ENCODE results near the gene GPR137. TPM values are rescaled to one million over a fixed set of nuclear protein-coding genes. Genes with fewer than 3 reads are reported as not detected.

Gene GPR137
- total and polyA plus RNA-seq, 2 experiments from 2014 or later: 35.7 to 37.6 TPM

- Histone ChIP-seq H3K9me3 (ENCODE audit: low read depth) (no peaks in the 10 kb centered on the region), H3K27ac (no peak overlapping the region), H3K4me2 (ENCODE audit: unreplicated experiment) (no peak overlapping the region), H2AFZ (no peak overlapping the region), H4K20me1 (ENCODE audit: insufficient read depth) (no peaks in the 10 kb centered on the region), H3K9me2 (ENCODE audit: insufficient read depth) (no peaks in the 10 kb centered on the region), H3K9ac (no peak overlapping the region), H3K79me2 (ENCODE audit: insufficient read depth) (no peaks in the 10 kb centered on the region), H3K4me1 (ENCODE audit: insufficient read depth) (peaks cover 10% of the 10 kb centered on the region; the same call in 1 of the 2 replicates), H3F3A (ENCODE audit: insufficient read depth) (no peaks in the 10 kb centered on the region), H3K36me3 (ENCODE audit: low read depth) (no peaks in the 10 kb centered on the region), H3K27me3 (replicated peaks; ENCODE audit: insufficient read depth) (peaks cover 20% of the 10 kb centered on the region), H3K4me3 (no peak overlapping the region)
- in situ Hi-C loops (cut with MboI): no loop called here
- TF ChIP-seq EZH2 (IDR thresholded peaks at IDR 0.05; ENCODE audit: insufficient read depth, poor library complexity, severe bottlenecking) (no peak), EZH2phosphoT487 (IDR thresholded peaks at IDR 0.05; ENCODE audit: insufficient read depth, low read depth) (no peak)
- 67% methylated on average over 31 to 34 of the region's 34 CpGs for WGBS, 2 experiments (ENCODE audit: low coverage in 1 of 2, low lambda C conversion rate in 2 of 2, missing lambda C conversion rate in 2 of 2)
- no peak for DNase-seq
Observed at GRCh38 chr11:64296830-64297698, 11.4 kb downstream of the GPR137 start.

GRCh38 chr11:64297699-64298358, 12.2 kb downstream of the GPR137 start:
- WGBS, 2 experiments (ENCODE audit: low coverage in 1 of 2, low lambda C conversion rate in 2 of 2, missing lambda C conversion rate in 2 of 2): 77 to 81% methylated on average over 18 of the region's 18 CpGs
- peaks cover 10% of the 10 kb centered on the region; the same call in 1 of the 2 replicates for H3K4me1 ChIP-seq (ENCODE audit: insufficient read depth)
- no peak overlapping the region for H3K27ac ChIP-seq
- no peaks in the 10 kb centered on the region for H3K36me3 ChIP-seq (ENCODE audit: low read depth)
- H4K20me1 ChIP-seq (ENCODE audit: insufficient read depth): no peaks in the 10 kb centered on the region
- H3F3A ChIP-seq (ENCODE audit: insufficient read depth): no peaks in the 10 kb centered on the region
- DNase-seq: no peak
- in situ Hi-C loops (cut with MboI): no loop called here
- H3K4me3 ChIP-seq: no peak overlapping the region
- TF ChIP-seq EZH2phosphoT487 (IDR thresholded peaks at IDR 0.05; ENCODE audit: insufficient read depth, low read depth): no peak
- H3K9me2 ChIP-seq (ENCODE audit: insufficient read depth): no peaks in the 10 kb centered on the region
- H2AFZ ChIP-seq: no peak overlapping the region
- H3K4me2 ChIP-seq (ENCODE audit: unreplicated experiment): no peak overlapping the region
- H3K9me3 ChIP-seq (ENCODE audit: low read depth): no peaks in the 10 kb centered on the region
- H3K9ac ChIP-seq: no peak overlapping the region
- H3K79me2 ChIP-seq (ENCODE audit: insufficient read depth): no peaks in the 10 kb centered on the region
- H3K27me3 ChIP-seq (replicated peaks; ENCODE audit: insufficient read depth): peaks cover 13% of the 10 kb centered on the region

- in situ Hi-C loops (cut with MboI): no loop called here
- peak; percentile 68 for DNase-seq
Observed at GRCh38 chr11:64298966-64299846, 13.6 kb downstream of the GPR137 start.

More at GRCh38 chr11:64298966-64299846, 13.6 kb downstream of the GPR137 start:
- Histone ChIP-seq H3K9me3 (ENCODE audit: low read depth) (no peaks in the 10 kb centered on the region), H2AFZ (peak overlapping the region; percentile 39), H3K9me2 (ENCODE audit: insufficient read depth) (no peaks in the 10 kb centered on the region), H3F3A (ENCODE audit: insufficient read depth) (0 out of 2 replicates have a peak, but pooled peaks cover 11% of the 10 kb centered on the region), H3K9ac (no peak overlapping the region; the same call in 1 of the 2 replicates), H3K4me2 (ENCODE audit: unreplicated experiment) (peak overlapping the region; percentile 64), H3K4me1 (ENCODE audit: insufficient read depth) (peaks cover 10% of the 10 kb centered on the region; the same call in 1 of the 2 replicates), H4K20me1 (ENCODE audit: insufficient read depth) (no peaks in the 10 kb centered on the region), H3K36me3 (ENCODE audit: low read depth) (no peaks in the 10 kb centered on the region), H3K27ac (no peak overlapping the region), H3K27me3 (replicated peaks; ENCODE audit: insufficient read depth) (peaks cover 7% of the 10 kb centered on the region; the same call in 1 of the 2 replicates), H3K4me3 (peak overlapping the region; percentile 26), H3K79me2 (ENCODE audit: insufficient read depth) (no peaks in the 10 kb centered on the region)
- TF ChIP-seq EZH2 (IDR thresholded peaks at IDR 0.05; ENCODE audit: insufficient read depth, poor library complexity, severe bottlenecking) (no peak), EZH2phosphoT487 (IDR thresholded peaks at IDR 0.05; ENCODE audit: insufficient read depth, low read depth) (0 out of 2 replicates have a peak, but pooled peaks have one; percentile 8)
- 8 to 9% methylated on average over 29 to 54 of the region's 60 CpGs for WGBS, 2 experiments (ENCODE audit: low coverage in 1 of 2, low lambda C conversion rate in 2 of 2, missing lambda C conversion rate in 2 of 2)

All from GM23248 (cell line).